ENCODE results near the gene NOTCH4.

The NOTCH4 gene

GRCh38 chr6:32168807-32169591, 54.9 kb downstream of the NOTCH4 start:
- no peaks in the 10 kb centered on the region for H3K9me3 Mint-ChIP-seq
- no peak for ATAC-seq (replicated peaks; ENCODE audit: extremely low read depth, poor library complexity, severe bottlenecking)
- H3K36me3 Mint-ChIP-seq (ENCODE audit: insufficient read depth): peaks cover 15% of the 10 kb centered on the region
- peaks cover 24% of the 10 kb centered on the region for H3K4me1 Mint-ChIP-seq
- no peak overlapping the region for H3K27ac Mint-ChIP-seq (ENCODE audit: low read depth)
- no peak for DNase-seq (ENCODE audit: low spot score in 2 of 2)
- no peaks in the 10 kb centered on the region for H3K27me3 Mint-ChIP-seq
- H3K4me3 Mint-ChIP-seq: no peak overlapping the region

- Mint-ChIP-seq H3K27ac (ENCODE audit: low read depth) (no peak overlapping the region), H3K9me3 (no peaks in the 10 kb centered on the region), H3K36me3 (ENCODE audit: insufficient read depth) (peaks cover 15% of the 10 kb centered on the region), H3K4me3 (no peak overlapping the region), H3K27me3 (no peaks in the 10 kb centered on the region), H3K4me1 (peaks cover 17% of the 10 kb centered on the region)
- ATAC-seq (replicated peaks; ENCODE audit: extremely low read depth, poor library complexity, severe bottlenecking): no peak
- DNase-seq (ENCODE audit: low spot score in 2 of 2): no peak
These were observed 55.5 kb downstream of the NOTCH4 start for GRCh38 chr6:32168350-32168749.

- Mint-ChIP-seq H3K36me3 (ENCODE audit: insufficient read depth) (peaks cover 15% of the 10 kb centered on the region), H3K27me3 (no peaks in the 10 kb centered on the region), H3K27ac (ENCODE audit: low read depth) (no peak overlapping the region), H3K4me3 (no peak overlapping the region), H3K4me1 (peaks cover 14% of the 10 kb centered on the region), H3K9me3 (no peaks in the 10 kb centered on the region)
- DNase-seq (ENCODE audit: low spot score in 2 of 2): no peak
- ATAC-seq (replicated peaks; ENCODE audit: extremely low read depth, poor library complexity, severe bottlenecking): no peak
These were observed 56.1 kb downstream of the NOTCH4 start for GRCh38 chr6:32167761-32168262.

- Mint-ChIP-seq H3K9me3 (no peaks in the 10 kb centered on the region), H3K4me1 (peaks cover 14% of the 10 kb centered on the region), H3K27ac (ENCODE audit: low read depth) (no peak overlapping the region), H3K36me3 (ENCODE audit: insufficient read depth) (peaks cover 15% of the 10 kb centered on the region), H3K4me3 (no peak overlapping the region), H3K27me3 (no peaks in the 10 kb centered on the region)
- ATAC-seq (replicated peaks; ENCODE audit: extremely low read depth, poor library complexity, severe bottlenecking): no peak
- DNase-seq (ENCODE audit: low spot score in 2 of 2): no peak
These were observed 56.6 kb downstream of the NOTCH4 start for GRCh38 chr6:32167154-32167760.

- Mint-ChIP-seq H3K27ac (ENCODE audit: low read depth) (peak overlapping the region; percentile 51), H3K9me3 (no peaks in the 10 kb centered on the region), H3K4me3 (no peak overlapping the region), H3K27me3 (no peaks in the 10 kb centered on the region), H3K36me3 (ENCODE audit: insufficient read depth) (peaks cover 15% of the 10 kb centered on the region), H3K4me1 (peaks cover 14% of the 10 kb centered on the region)
- ATAC-seq (replicated peaks; ENCODE audit: extremely low read depth, poor library complexity, severe bottlenecking) (no peak), DNase-seq (ENCODE audit: low spot score in 2 of 2) (no peak)
These were observed 57.3 kb downstream of the NOTCH4 start for GRCh38 chr6:32166411-32167061.

GRCh38 chr6:32164295-32164694, 59.6 kb downstream of the NOTCH4 start, which contains the start of gene EGFL8:
Gene EGFL8, plus strand, starts transcription at chr6:32164595. Its CDS starts 1,571 bp downstream, at chr6:32166166.
- Mint-ChIP-seq H3K36me3 (ENCODE audit: insufficient read depth) (peaks cover 8% of the 10 kb centered on the region), H3K9me3 (no peaks in the 10 kb centered on the region), H3K27me3 (no peaks in the 10 kb centered on the region), H3K27ac (ENCODE audit: low read depth) (peak within 1 kb of the TSS; percentile 51), H3K4me3 (no peak within 1 kb of the TSS), H3K4me1 (peaks cover 6% of the 10 kb centered on the region)
- ATAC-seq (replicated peaks; ENCODE audit: extremely low read depth, poor library complexity, severe bottlenecking) (no peak), DNase-seq (ENCODE audit: low spot score in 2 of 2) (no peak)

GRCh38 chr6:32163559-32164258, 60.2 kb downstream of the NOTCH4 start:
- ATAC-seq (replicated peaks; ENCODE audit: extremely low read depth, poor library complexity, severe bottlenecking) (no peak), DNase-seq (ENCODE audit: low spot score in 2 of 2) (no peak)
- Mint-ChIP-seq H3K4me1 (peaks cover 4% of the 10 kb centered on the region), H3K27me3 (no peaks in the 10 kb centered on the region), H3K4me3 (no peak overlapping the region), H3K36me3 (ENCODE audit: insufficient read depth) (peaks cover 5% of the 10 kb centered on the region), H3K9me3 (no peaks in the 10 kb centered on the region), H3K27ac (ENCODE audit: low read depth) (no peak overlapping the region)

GRCh38 chr6:32158052-32158451, 65.8 kb downstream of the NOTCH4 start:
- H3K9me3 Mint-ChIP-seq: no peaks in the 10 kb centered on the region
- no peak overlapping the region for H3K4me3 Mint-ChIP-seq
- no peaks in the 10 kb centered on the region for H3K27me3 Mint-ChIP-seq
- ATAC-seq (replicated peaks; ENCODE audit: extremely low read depth, poor library complexity, severe bottlenecking) (no peak), DNase-seq (ENCODE audit: low spot score in 2 of 2) (no peak)
- H3K36me3 Mint-ChIP-seq (ENCODE audit: insufficient read depth): peaks cover 12% of the 10 kb centered on the region
- no peak overlapping the region for H3K27ac Mint-ChIP-seq (ENCODE audit: low read depth)
- H3K4me1 Mint-ChIP-seq: peaks cover 32% of the 10 kb centered on the region

GRCh38 chr6:32156891-32157290, 67.0 kb downstream of the NOTCH4 start:
- Mint-ChIP-seq H3K27ac (ENCODE audit: low read depth) (no peak overlapping the region), H3K36me3 (ENCODE audit: insufficient read depth) (peaks cover 12% of the 10 kb centered on the region), H3K27me3 (no peaks in the 10 kb centered on the region), H3K9me3 (no peaks in the 10 kb centered on the region), H3K4me3 (no peak overlapping the region), H3K4me1 (peaks cover 41% of the 10 kb centered on the region)
- ATAC-seq (replicated peaks; ENCODE audit: extremely low read depth, poor library complexity, severe bottlenecking) (no peak), DNase-seq (ENCODE audit: low spot score in 2 of 2) (no peak)

- peak; percentile 49 to 51 for DNase-seq (ENCODE audit: low spot score in 2 of 2)
- peaks cover 52% of the 10 kb centered on the region for H3K4me1 Mint-ChIP-seq
These were observed 69.2 kb downstream of the NOTCH4 start for GRCh38 chr6:32154514-32155161.

GRCh38 chr6:32153564-32154513, 70.0 kb downstream of the NOTCH4 start, which contains the start of gene PPT2:
Gene PPT2, plus strand, starts transcription at chr6:32154141. Its CDS starts 454 bp downstream, at chr6:32154595.
- Mint-ChIP-seq H3K27me3 (peaks cover 27% of the 10 kb centered on the region), H3K27ac (ENCODE audit: low read depth) (peak within 1 kb of the TSS; percentile 83), H3K36me3 (ENCODE audit: insufficient read depth) (peaks cover 13% of the 10 kb centered on the region), H3K4me1 (peaks cover 56% of the 10 kb centered on the region), H3K9me3 (no peaks in the 10 kb centered on the region), H3K4me3 (peak within 1 kb of the TSS; percentile 87)
- ATAC-seq (replicated peaks; ENCODE audit: extremely low read depth, poor library complexity, severe bottlenecking): peak; percentile 79
- DNase-seq (ENCODE audit: low spot score in 2 of 2): peak; percentile 52 to 65

More at GRCh38 chr6:32154514-32155161, 69.2 kb downstream of the NOTCH4 start:
- Mint-ChIP-seq H3K27me3 (peaks cover 19% of the 10 kb centered on the region), H3K9me3 (no peaks in the 10 kb centered on the region), H3K27ac (ENCODE audit: low read depth) (peak overlapping the region; percentile 83), H3K36me3 (ENCODE audit: insufficient read depth) (peaks cover 12% of the 10 kb centered on the region), H3K4me3 (peak overlapping the region; percentile 87)
- ATAC-seq (replicated peaks; ENCODE audit: extremely low read depth, poor library complexity, severe bottlenecking): peak; percentile 70
